GM19467 (cell line): ENCODE data around the gene GPR4.
"Not testable (repeated sequence)": the region's sequence is repeated elsewhere in the genome, so short reads cannot be mapped to it uniquely, and the experiment has no call there.

Experiments
- ATAC-seq: cut with Tn5 transposase; IDR thresholded peaks from one replicate; pipeline ENCODE4 v1.9.1; 2021; ENCODE audit warnings: mild to moderate bottlenecking, moderate library complexity; ENCODE audit not compliant: unreplicated experiment

Gene GPR4

DNA sequence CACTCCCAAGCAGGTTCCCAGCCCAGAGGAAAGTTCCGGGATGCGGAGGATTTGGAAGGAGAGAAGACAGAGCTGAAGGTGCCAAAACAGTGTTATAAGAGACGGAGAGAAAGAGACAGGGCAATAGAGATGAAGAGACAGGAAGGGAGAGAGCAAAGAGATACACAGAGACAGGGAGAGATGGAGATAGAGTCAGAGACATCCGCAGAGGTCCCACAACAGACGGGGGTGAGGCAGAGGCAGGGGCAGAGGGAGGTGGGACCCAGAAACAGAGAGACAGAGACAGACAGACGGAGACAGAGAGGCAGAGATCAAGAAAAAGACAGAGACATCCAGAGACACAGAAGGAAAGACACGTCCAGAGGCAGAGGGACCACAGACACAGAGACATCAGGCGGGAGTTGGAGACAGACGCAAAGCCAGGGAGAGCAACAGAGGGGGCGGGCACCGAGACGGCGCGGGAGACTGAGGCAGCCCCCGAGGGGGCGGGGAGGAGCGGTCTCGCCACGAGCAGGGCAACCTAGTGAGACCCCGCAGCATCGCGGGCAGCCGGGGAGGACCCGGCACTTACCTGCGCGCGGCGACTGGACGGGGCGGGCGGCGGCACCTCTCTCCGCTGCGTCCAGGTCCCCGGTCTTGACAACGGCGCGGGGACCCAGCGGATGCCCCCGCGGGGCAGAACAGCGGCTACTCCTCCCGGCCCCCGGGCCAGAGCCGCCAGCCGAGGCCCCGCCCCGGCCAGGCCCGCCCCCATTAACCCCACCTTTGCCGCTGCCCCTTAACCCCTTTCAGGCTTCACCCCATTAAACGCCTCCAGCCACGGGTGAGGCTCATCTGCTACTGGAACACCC is at the start of gene GPR4:
TSS of gene GPR4 (minus strand) at position 689 of the 851 bp plus-strand sequence. CDS start 10,346 bp downstream, outside the sequence.
- no peak for ATAC-seq

DNA sequence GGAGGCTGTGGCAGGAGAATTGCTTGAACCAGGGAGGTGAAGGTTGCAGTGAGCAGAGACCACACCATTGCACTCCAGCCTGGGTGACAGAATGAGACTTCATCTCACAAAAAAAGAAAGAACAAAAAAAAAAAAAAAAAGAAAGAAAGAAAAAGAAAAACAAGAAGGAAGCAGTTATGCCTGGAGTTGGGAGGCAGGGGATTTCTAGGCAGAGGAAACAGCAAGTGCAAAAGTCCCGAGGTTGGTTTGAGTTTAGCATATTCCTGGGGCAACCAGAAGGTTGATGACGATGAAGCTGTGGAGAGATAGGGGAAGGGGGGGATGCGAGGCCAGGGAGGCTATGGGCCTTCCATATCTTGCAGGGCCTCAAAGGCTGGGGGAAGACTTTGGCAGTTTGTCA is 48.7 kb upstream of the GPR4 start:
- no peak for ATAC-seq

GRCh38 chr19:45646345-45646698 is 44.3 kb upstream of the GPR4 start:
- ATAC-seq: no peak

- ATAC-seq: peak; percentile 27
Measured at GRCh38 chr19:45645631-45646344, 43.8 kb upstream of the GPR4 start.

DNA sequence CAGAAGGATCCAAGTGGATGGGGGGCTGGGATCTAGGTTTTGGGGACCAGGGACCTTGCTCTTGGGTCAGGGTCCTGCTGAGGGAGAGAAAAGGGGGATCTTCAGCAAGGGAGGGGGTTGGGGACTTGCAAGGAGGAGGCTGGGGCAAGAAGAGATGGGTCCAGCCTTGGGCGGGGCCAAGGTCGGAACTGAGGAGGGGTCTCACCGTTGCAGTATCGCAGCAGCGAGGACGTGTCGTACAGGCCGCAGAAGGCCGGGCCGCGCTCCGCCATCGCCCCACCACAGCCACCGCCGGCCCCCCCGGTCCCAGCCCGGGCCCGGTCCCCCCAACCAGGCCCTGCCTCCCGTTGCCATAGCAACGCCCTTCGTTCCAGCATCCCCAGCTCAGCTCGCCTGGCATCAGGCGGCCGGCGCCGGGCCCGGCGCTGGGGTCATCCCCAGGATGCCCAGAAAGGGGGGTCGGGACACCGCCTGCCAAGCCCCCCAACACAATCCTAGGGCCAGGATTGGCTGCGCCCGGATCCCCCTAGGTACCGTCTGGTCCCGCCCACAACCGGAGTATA is 43.1 kb upstream of the GPR4 start:
- no peak for ATAC-seq

- ATAC-seq: no peak
Measured at GRCh38 chr19:45643927-45644771, 42.1 kb upstream of the GPR4 start.

- peak; percentile 34 for ATAC-seq
Measured at GRCh38 chr19:45643024-45643926, 41.3 kb upstream of the GPR4 start.

GRCh38 chr19:45641274-45642105 is 39.5 kb upstream of the GPR4 start:
- peak; percentile 34 for ATAC-seq

- ATAC-seq: no peak
Measured at GRCh38 chr19:45640849-45641273, 38.8 kb upstream of the GPR4 start.

GRCh38 chr19:45638930-45639729 is 37.1 kb upstream of the GPR4 start, which contains the start of gene EML2:
TSS of gene EML2 (minus strand) at chr19:45639397. CDS start at chr19:45639376, 21 bp downstream.
- ATAC-seq: no peak

- no peak for ATAC-seq
Measured at GRCh38 chr19:45637890-45638667, 36.1 kb upstream of the GPR4 start.

DNA sequence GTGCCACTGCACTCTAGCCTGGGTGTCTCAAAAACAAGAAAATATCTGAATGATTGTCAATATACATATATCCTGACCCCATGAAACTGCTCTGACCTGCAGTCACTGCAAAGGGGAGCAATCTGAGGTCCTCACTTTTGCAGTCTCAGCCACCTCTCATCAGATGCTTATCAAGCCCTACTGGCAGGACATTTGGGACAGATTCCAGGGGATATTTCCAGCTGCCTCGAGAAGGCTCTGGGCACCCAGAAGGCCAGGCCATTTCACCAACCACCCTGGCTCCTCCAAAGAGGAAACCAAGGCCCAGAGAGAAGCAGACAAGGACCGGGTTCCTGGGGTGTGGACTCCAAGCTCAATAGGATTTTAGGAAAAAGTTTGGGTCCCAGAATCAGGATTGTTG is 34.9 kb upstream of the GPR4 start:
- no peak for ATAC-seq

- no peak for ATAC-seq
Measured at GRCh38 chr19:45636275-45636674, 34.3 kb upstream of the GPR4 start.

GRCh38 chr19:45632468-45633196 is 30.6 kb upstream of the GPR4 start:
- ATAC-seq: no peak

GRCh38 chr19:45630463-45630862 is 28.5 kb upstream of the GPR4 start:
- no peak for ATAC-seq

DNA sequence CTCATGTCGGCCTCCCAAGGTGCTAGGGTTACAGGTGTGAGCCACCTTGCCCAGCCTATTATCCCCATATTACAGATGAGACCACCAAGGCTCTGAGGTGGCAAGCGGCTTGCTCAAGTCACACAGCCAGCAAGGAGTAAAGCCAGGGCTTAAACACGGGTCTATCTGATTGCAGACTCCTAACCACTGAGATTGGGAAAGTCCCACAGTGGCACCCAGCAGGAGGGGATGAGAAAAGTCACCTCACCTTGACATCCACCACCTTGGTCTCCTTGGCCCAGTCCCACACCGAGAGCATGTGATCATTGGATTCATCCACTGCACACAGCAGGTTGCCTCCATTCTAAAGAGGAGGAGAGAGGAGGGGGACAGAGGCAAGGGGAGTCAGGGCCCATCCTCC is 27.7 kb upstream of the GPR4 start:
- ATAC-seq: no peak

- not testable (repeated sequence) for ATAC-seq
Measured at GRCh38 chr19:45628219-45628618, 26.2 kb upstream of the GPR4 start.
